ENCODE results near the gene SLC27A3. TPM values are rescaled to one million over a fixed set of nuclear protein-coding genes. Genes with fewer than 3 reads are reported as not detected.
"Not testable (repeated sequence)": the region's sequence is repeated elsewhere in the genome, so short reads cannot be mapped to it uniquely, and the experiment has no call there.

SLC27A3 gene
- total RNA-seq, 1 donor from 2014 or later: 10.8 TPM

DNA sequence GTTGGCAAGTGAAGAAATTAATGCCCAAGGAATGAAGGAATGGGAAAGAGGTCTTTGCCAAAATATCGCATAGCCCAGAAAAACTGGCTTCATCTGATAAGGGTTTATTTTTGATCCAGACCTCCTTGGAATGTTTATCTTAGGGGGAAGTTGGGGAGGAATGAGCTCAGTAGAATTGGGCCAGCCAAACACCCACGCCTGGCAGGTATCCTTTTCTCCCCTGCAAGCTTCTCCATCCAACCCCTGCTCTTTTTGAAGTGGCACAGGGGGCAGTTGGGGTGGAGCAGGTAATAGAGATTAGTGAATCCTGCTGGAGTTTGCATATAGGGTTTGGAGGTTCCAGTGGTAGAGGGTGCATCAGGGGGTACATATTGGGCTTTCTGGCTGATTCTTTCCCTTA lies 26.3 kb upstream of the SLC27A3 start:
- H3K4me3 Mint-ChIP-seq: no peak overlapping the region
- H3K36me3 Mint-ChIP-seq (ENCODE audit: low read depth): peaks cover 44% of the 10 kb centered on the region
- H3K27me3 Mint-ChIP-seq (ENCODE audit: insufficient read depth): no peaks in the 10 kb centered on the region
- no peak overlapping the region for H3K27ac Mint-ChIP-seq
- no peaks in the 10 kb centered on the region for H3K9me3 Mint-ChIP-seq
- DNase-seq (ENCODE audit: low spot score): no peak
- H3K4me1 Mint-ChIP-seq (ENCODE audit: low read depth): peaks cover 7% of the 10 kb centered on the region
- intact Hi-C loops (cut with micrococcal nuclease): loop anchor here (1.0 to 10.0 kb wide), 5 partner anchors 20 to 394 kb away; partner anchors contain the start of genes INTS3, S100A2 and S100A9

DNA sequence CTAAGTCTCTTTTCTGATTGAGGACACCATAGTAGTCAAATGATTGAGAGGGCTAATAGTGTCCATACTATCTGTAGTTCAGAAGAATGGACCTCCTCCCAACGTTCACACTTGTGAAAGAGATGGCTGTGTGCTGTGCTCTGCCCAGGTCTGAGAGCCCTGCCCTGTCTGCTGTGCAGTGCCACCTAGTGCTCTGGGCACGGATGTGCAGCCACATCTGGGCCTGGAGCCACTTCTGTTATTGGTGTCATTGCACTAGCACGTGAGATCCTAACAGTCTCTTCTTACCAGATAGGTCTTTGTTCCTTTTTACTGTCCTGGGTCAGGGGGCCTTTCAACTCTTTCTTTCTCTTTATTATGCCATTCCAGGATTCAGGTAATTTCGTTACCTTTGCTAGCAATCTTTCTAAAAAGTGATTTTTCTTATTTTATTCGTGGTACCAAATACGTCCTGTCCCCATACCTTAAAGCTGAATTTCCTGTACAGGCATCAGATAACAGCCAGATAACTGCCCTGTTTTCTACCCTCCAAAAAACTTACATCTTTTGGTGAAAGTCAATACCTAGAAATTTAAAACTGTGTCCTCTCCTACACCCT lies 25.7 kb upstream of the SLC27A3 start:
- intact Hi-C loops (cut with micrococcal nuclease): loop anchor here (1.0 to 10.0 kb wide), 5 partner anchors 21 to 395 kb away; partner anchors contain the start of genes INTS3, S100A2 and S100A9
- Mint-ChIP-seq H3K36me3 (ENCODE audit: low read depth) (peaks cover 44% of the 10 kb centered on the region), H3K27ac (no peak overlapping the region), H3K4me3 (no peak overlapping the region), H3K4me1 (ENCODE audit: low read depth) (peaks cover 7% of the 10 kb centered on the region), H3K27me3 (ENCODE audit: insufficient read depth) (no peaks in the 10 kb centered on the region), H3K9me3 (no peaks in the 10 kb centered on the region)
- peak; percentile 75 for DNase-seq (ENCODE audit: low spot score)

DNA sequence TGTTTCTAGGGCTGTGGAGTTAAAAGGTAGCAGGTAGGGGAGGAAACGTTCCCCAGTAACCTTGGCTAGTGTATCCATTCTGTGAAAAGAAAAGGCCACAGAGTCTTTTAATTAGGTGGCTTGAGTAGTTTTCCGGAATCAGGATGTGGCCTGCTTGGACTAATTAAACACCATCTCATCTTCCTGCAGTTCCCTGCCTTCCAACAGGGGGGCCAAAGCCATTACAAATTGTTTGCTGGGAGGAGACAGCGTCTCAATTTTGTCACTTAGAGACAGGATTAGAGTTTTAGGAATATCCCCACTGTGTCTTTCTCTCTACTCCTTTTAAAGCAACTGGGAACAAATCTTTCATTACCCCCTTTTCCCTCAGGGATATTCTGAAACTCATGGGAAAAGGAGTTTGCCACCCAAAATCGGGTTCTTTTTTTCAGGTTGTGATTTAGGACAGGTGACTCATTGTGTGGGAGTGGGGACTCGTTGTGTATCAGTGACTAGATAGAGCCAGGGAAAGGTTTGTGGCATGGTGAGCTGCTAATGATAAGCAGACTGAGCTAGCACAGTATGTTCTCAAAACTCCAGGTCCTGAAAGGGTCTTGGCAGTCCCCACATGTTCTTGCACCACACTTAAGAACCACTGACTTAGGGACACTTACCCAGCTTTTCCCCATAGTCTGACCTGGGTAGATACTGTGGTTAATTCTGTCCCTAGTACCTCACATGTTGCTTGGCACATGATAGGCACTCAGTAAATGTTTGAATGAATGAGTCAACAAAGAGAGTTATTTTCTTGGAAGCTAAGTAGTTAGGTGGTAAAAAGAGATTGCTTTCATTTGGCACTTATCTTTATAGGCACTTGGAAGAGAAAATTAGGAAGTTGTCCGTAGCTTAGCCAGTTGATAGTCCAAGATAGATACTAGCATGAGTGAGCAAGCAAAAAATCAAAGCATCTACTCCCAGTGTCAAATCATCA lies 24.9 kb upstream of the SLC27A3 start:
- Mint-ChIP-seq H3K27ac (no peak overlapping the region), H3K36me3 (ENCODE audit: low read depth) (peaks cover 49% of the 10 kb centered on the region), H3K4me1 (ENCODE audit: low read depth) (peaks cover 7% of the 10 kb centered on the region), H3K27me3 (ENCODE audit: insufficient read depth) (no peaks in the 10 kb centered on the region), H3K4me3 (no peak overlapping the region), H3K9me3 (no peaks in the 10 kb centered on the region)
- intact Hi-C loops (cut with micrococcal nuclease): no loop called here
- no peak for DNase-seq (ENCODE audit: low spot score)

- intact Hi-C loops (cut with micrococcal nuclease): no loop called here
- H3K9me3 Mint-ChIP-seq: no peaks in the 10 kb centered on the region
- no peaks in the 10 kb centered on the region for H3K27me3 Mint-ChIP-seq (ENCODE audit: insufficient read depth)
- no peak overlapping the region for H3K4me3 Mint-ChIP-seq
- no peak for DNase-seq (ENCODE audit: low spot score)
- no peak overlapping the region for H3K27ac Mint-ChIP-seq
- peaks cover 7% of the 10 kb centered on the region for H3K4me1 Mint-ChIP-seq (ENCODE audit: low read depth)
- peaks cover 46% of the 10 kb centered on the region for H3K36me3 Mint-ChIP-seq (ENCODE audit: low read depth)
These were observed 23.1 kb upstream of the SLC27A3 start for GRCh38 chr1:153752072-153752471.

GRCh38 chr1:153752571-153753195 lies 22.5 kb upstream of the SLC27A3 start:
- H3K4me3 Mint-ChIP-seq: no peak overlapping the region
- H3K4me1 Mint-ChIP-seq (ENCODE audit: low read depth): peaks cover 7% of the 10 kb centered on the region
- intact Hi-C loops (cut with micrococcal nuclease): no loop called here
- DNase-seq (ENCODE audit: low spot score): no peak
- no peaks in the 10 kb centered on the region for H3K9me3 Mint-ChIP-seq
- H3K27me3 Mint-ChIP-seq (ENCODE audit: insufficient read depth): no peaks in the 10 kb centered on the region
- H3K27ac Mint-ChIP-seq: no peak overlapping the region
- peaks cover 46% of the 10 kb centered on the region for H3K36me3 Mint-ChIP-seq (ENCODE audit: low read depth)

DNA sequence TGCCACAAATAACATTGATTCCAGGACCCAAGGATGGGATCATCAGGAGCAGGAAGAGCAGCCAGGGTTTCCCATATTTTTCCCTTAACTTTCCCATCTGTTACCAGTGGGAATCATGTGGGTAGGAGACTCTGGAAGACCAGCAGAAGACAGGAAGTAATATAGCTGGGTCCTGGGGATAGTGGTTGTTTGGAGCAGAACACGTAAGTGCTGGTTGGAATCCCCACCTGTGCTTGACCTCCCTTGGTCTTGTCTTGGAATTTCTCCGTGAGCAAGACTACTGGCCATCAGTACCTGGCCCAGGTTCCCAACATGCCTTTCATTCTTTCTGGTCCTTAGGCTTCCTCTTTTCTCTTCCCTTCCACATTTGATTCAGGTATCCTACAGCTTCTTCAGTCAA lies 20.9 kb upstream of the SLC27A3 start:
- Mint-ChIP-seq H3K4me3 (no peak overlapping the region), H3K9me3 (no peaks in the 10 kb centered on the region), H3K27me3 (ENCODE audit: insufficient read depth) (no peaks in the 10 kb centered on the region), H3K36me3 (ENCODE audit: low read depth) (peaks cover 43% of the 10 kb centered on the region), H3K27ac (no peak overlapping the region), H3K4me1 (ENCODE audit: low read depth) (peaks cover 6% of the 10 kb centered on the region)
- intact Hi-C loops (cut with micrococcal nuclease): no loop called here
- DNase-seq (ENCODE audit: low spot score): no peak

DNA sequence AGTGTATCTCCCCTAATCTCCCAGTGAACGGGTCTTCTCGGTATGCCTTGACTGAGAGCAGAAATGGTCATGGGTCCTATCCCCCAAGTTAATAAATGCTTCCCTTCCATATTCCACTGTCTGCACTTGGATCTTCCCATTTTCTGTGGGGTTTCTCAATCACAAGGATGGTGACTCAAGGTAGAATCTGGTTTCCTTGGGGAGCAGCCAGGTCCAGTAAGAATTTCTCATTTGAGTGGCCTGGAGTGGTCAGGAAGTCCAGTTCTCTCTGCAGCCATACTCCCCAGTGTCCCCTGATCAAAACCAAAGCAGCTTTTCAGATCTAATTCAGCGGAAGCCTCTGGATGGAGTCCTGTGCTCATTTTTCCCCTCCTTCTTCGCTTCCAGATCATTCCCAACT lies 14.8 kb upstream of the SLC27A3 start:
- no peaks in the 10 kb centered on the region for H3K4me1 Mint-ChIP-seq (ENCODE audit: low read depth)
- DNase-seq (ENCODE audit: low spot score): no peak
- intact Hi-C loops (cut with micrococcal nuclease): no loop called here
- H3K36me3 Mint-ChIP-seq (ENCODE audit: low read depth): peaks cover 42% of the 10 kb centered on the region
- H3K4me3 Mint-ChIP-seq: no peak overlapping the region
- H3K27me3 Mint-ChIP-seq (ENCODE audit: insufficient read depth): no peaks in the 10 kb centered on the region
- no peaks in the 10 kb centered on the region for H3K9me3 Mint-ChIP-seq
- no peak overlapping the region for H3K27ac Mint-ChIP-seq

GRCh38 chr1:153763365-153764225 lies 11.6 kb upstream of the SLC27A3 start:
- peaks cover 49% of the 10 kb centered on the region for H3K36me3 Mint-ChIP-seq (ENCODE audit: low read depth)
- H3K9me3 Mint-ChIP-seq: no peaks in the 10 kb centered on the region
- no peak for DNase-seq (ENCODE audit: low spot score)
- intact Hi-C loops (cut with micrococcal nuclease): no loop called here
- H3K4me3 Mint-ChIP-seq: no peak overlapping the region
- no peaks in the 10 kb centered on the region for H3K27me3 Mint-ChIP-seq (ENCODE audit: insufficient read depth)
- H3K4me1 Mint-ChIP-seq (ENCODE audit: low read depth): no peaks in the 10 kb centered on the region
- no peak overlapping the region for H3K27ac Mint-ChIP-seq

- Mint-ChIP-seq H3K27me3 (ENCODE audit: insufficient read depth) (no peaks in the 10 kb centered on the region), H3K4me3 (no peak overlapping the region), H3K9me3 (no peaks in the 10 kb centered on the region), H3K36me3 (ENCODE audit: low read depth) (peaks cover 55% of the 10 kb centered on the region), H3K27ac (no peak overlapping the region), H3K4me1 (ENCODE audit: low read depth) (no peaks in the 10 kb centered on the region)
- no peak for DNase-seq (ENCODE audit: low spot score)
- intact Hi-C loops (cut with micrococcal nuclease): no loop called here
These were observed 10.9 kb upstream of the SLC27A3 start for GRCh38 chr1:153764310-153764709.

DNA sequence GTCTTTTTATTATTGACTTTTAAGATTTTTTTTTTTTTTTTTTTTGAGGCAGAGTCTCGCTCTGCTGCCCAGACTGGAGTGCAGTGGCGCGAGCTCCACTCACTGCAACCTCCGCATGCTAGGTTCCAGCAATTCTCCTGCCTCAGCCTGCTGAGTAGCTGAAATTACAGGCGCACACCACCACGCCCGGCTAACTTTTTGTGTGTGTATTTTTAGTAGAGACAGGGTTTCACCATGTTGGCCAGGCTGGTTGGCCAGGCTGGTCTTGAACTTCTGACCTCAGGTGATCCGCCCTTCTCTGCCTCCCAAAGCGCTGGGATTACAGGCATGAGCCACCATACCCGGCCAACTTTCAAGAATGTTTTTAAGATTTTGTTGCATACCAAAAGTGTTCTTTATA lies 8.5 kb upstream of the SLC27A3 start:
- intact Hi-C loops (cut with micrococcal nuclease); H3K4me3 Mint-ChIP-seq; DNase-seq (ENCODE audit: low spot score); H3K27me3 Mint-ChIP-seq (ENCODE audit: insufficient read depth); H3K4me1 Mint-ChIP-seq (ENCODE audit: low read depth); H3K27ac Mint-ChIP-seq; H3K9me3 Mint-ChIP-seq: not testable (repeated sequence)
- peaks cover 54% of the 10 kb centered on the region for H3K36me3 Mint-ChIP-seq (ENCODE audit: low read depth)

GRCh38 chr1:153767519-153767918 lies 7.7 kb upstream of the SLC27A3 start:
- Mint-ChIP-seq H3K9me3 (no peaks in the 10 kb centered on the region), H3K36me3 (ENCODE audit: low read depth) (peaks cover 52% of the 10 kb centered on the region), H3K27ac (no peak overlapping the region), H3K4me3 (no peak overlapping the region), H3K4me1 (ENCODE audit: low read depth) (no peaks in the 10 kb centered on the region), H3K27me3 (ENCODE audit: insufficient read depth) (no peaks in the 10 kb centered on the region)
- intact Hi-C loops (cut with micrococcal nuclease): no loop called here
- no peak for DNase-seq (ENCODE audit: low spot score)

All from activated T-helper 1 cell treated with anti-CD3 and anti-CD28 coated beads, Interleukin-12 subunit alpha, Interleukin-12 subunit beta, Interleukin-2, Interleukin-4 antibody, amounts not matched to agents 30 ng/mL and 10 ng/mL and 1 ng/mL, durations not matched to agents 14 hours and 24 hours and 36 hours (primary cell).